ENCODE data around the gene ISLR. TPM values are rescaled to one million over a fixed set of nuclear protein-coding genes. Genes with fewer than 3 reads are reported as not detected.

Gene ISLR
- total RNA-seq, 2 donors from 2014 or later = 51.7 to 108 TPM

DNA sequence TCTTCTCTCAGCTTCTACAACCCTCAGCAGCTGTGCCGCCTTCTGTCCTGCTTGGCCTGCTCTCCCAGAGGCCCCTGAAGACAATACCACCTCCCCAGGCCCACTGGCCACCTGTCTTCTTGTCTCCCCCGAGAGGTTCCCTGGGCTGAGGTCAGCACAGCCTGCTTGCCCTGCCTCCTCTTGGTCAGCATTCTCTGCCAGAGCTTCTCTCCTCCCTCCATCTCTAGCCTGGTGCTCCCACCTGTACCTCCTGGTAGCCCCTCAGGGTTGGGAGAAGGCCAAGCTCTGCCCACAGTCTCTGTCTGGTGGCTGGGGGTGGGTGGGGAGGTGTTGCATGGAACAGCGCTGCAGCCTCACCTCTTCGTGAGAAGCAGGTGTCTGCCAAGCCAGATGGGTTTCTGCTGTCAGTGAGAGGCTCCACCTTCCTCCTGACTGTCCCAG is 5.6 kb upstream of the ISLR start:
- intact Hi-C loops (cut with DNase I) = no loop called here
- no peak for DNase-seq (ENCODE audit: low spot score)

DNA sequence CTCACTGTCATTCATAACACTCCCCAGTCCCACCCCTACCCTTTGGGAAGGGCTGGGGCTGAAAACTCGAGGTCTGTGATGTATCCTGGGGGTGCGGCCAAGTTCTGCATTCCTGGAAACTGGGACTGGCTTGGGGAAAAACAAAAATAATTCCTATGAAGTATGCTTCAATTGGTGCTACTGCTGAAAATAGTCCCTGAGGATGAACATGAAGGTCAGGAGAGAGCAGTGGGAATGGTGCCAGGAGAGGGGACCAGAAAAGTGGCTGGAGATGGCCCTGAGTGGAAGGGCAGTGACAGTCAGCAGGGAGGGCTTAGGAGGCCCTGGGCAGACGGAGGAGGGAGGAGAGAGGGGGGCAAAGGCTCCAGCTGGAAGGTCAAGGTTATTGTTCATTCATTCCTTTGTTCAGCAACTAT is 4.8 kb upstream of the ISLR start:
- DNase-seq (ENCODE audit: low spot score) = no peak
- intact Hi-C loops (cut with DNase I) = no loop called here

DNA sequence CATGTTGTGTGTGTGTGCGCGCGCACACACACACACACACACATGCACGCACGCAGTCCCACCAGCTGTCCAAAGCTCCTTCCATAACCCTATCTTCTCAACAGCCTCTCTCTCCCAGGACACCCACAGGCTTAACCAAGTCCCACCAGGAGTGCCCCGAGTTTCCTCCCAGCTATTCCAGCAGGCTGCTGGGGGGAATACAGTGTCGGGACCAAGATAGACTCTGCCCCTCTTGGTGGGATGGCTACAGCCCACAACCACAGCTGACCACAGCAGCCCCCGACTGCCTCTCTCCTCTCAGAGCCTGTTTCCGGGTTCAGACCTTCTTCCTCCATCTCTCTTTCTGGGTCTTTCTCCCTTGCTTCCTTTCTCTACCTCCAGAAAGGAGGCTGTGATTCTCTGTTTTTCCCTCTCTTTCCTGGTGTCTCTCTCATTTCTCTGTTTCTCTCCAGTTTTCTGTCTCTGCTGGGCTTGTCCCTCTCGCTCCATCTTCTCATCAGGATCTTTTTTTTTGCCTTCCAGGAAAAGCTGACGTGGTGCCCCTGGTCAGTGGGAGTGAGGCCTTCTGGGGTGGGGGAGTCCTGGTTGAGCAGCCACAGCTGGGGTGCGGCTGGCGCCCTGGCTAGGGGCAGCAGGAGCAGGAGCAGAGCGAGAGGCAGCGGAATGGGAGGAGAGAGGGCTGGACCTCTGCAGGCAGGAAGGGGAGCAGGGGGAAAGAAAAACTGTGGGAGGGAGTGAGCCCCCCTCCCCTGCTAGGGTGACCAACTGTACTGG is 3.3 kb upstream of the ISLR start:
- no peak for DNase-seq (ENCODE audit: low spot score)
- intact Hi-C loops (cut with DNase I) = loop anchor here in 1 of 2 donors (1.0 kb wide), 1 partner anchor 47 kb away; no protein-coding TSS in a partner anchor

DNA sequence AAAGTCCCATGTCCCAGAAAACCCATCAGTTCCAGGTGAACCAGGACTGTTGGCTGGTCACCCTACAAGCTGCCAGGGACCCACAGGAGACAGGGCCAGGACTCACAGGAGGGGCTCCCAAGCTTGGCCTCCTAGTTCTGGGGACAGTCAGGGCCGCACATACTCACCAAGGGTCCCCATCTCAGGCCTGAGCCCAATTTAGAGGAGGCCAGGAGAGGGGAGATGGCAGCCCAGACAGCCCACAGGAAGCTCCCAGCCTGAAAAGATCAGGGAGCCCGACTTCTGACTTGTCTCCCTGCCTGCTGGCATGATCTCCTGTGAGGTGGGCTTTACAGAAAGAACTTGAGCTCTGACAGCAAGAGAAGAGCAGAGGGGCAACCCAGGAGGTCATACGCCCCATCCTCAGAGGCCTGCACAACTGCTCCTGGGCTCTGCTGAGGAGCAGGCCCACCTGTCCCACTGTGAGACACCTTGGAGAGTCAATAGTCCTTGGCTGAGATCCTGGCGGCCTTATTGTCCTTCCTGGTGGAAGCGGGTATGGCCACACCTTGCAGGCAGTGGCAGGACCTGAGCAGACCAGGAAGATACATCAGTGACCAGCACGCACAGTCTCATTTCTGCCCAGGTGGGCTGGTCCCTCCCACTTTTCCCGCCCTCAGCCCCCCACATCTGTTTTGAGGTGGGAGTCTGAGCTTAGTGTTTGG is 2.5 kb upstream of the ISLR start:
- no peak for DNase-seq (ENCODE audit: low spot score)
- intact Hi-C loops (cut with DNase I) = loop anchor here in 1 of 2 donors (1.0 kb wide), 1 partner anchor 48 kb away; no protein-coding TSS in a partner anchor

DNA sequence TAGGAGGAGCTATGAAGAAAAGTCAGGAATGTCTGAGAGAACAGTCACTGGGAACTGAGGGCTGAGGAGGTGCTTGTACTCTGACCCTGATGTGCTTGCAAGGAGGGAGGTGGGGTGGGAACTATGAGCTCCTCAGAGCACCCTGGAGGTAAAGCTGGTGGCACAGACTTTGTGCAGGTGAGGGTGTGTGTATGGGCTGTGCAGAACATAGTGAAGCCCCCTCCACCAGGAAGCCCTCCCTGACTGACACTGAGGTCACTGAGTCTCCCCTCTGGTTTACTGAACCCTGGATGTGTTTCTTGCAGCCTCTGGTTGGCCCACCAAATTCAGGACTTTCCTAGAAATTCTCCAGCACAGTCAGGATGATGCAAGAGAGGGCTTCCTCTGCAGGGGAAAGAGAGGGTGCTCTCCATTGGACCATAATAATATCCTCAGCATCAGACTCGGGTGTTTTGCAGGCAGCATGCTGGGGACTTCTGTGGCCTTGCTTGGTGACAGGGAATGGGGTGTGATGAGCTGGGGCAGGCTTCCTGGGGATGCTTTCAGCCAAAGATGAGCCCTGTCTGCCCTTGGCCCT is 1.5 kb upstream of the ISLR start:
- DNase-seq (ENCODE audit: low spot score) = no peak
- intact Hi-C loops (cut with DNase I) = no loop called here

DNA sequence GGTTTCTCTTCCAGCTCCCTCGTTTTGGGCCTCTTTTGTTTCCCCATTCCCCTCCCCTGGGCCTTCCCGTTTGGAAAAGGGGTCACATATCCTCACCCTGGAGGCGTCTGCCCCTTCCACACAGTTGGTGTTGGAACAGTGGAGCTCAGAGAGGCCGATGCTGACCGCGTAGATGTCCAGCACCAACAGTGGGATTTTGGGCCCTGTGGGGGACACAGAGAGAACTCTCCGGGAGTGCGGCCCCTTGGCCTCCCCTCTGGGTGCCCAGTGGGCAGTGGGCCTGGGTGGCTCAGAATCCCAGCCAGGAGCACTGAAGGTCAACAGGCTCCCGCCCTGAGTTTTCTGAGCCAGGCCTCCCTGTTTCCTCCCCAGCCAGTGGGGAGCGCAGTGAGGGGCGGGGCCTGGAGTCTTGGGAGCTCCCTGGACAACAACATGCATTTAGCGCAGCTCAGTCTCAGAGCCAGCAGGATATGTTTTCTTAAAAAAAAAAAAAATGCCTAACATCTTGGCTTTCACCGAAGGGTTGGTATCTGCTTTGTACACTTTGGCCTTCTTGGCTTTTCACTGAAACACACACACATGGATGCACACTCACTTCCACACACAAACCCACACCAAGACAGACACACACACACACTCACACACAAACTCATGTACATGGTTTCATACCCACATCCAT is 670 bp upstream of the ISLR start:
- intact Hi-C loops (cut with DNase I) = no loop called here
- peak; percentile 91 for DNase-seq (ENCODE audit: low spot score)

DNA sequence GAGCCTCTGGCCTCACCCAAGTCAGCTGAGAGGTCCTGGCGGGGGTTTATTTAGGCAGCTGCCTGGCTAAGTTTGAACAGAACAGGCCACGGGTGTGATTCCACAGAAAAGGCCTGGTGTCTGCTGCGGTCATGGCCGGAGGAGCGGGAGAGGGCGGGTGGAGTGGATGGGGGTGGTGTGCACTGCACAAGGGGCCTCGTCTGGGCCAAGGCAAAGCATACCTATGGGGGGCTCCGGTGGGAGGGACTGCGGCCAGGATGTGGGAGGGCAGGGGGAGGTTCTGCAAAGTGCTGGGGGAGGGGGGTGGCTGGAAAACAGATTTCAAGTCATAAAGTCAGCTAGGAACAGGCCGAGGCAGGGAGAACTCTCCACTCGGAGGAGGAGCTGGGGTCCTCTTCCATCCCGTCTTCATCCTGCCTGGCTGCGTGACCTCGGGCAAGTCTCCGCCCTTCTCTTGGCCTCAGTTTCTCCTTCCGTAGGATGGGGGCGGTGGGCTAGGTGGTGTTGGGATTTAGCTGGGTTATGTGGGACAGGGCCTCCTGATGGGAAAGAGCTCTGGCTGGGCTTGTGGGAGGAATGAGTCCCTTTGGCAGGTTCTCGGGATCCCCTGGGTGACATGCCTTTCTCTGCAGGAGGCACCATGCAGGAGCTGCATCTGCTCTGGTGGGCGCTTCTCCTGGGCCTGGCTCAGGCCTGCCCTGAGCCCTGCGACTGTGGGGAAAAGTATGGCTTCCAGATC is 878 bp downstream of the ISLR start:
- no peak for DNase-seq (ENCODE audit: low spot score)
- intact Hi-C loops (cut with DNase I) = no loop called here

DNA sequence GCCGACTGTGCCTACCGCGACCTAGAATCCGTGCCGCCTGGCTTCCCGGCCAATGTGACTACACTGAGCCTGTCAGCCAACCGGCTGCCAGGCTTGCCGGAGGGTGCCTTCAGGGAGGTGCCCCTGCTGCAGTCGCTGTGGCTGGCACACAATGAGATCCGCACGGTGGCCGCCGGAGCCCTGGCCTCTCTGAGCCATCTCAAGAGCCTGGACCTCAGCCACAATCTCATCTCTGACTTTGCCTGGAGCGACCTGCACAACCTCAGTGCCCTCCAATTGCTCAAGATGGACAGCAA is 1.4 kb downstream of the ISLR start:
- no peak for DNase-seq (ENCODE audit: low spot score)
- intact Hi-C loops (cut with DNase I) = no loop called here

DNA sequence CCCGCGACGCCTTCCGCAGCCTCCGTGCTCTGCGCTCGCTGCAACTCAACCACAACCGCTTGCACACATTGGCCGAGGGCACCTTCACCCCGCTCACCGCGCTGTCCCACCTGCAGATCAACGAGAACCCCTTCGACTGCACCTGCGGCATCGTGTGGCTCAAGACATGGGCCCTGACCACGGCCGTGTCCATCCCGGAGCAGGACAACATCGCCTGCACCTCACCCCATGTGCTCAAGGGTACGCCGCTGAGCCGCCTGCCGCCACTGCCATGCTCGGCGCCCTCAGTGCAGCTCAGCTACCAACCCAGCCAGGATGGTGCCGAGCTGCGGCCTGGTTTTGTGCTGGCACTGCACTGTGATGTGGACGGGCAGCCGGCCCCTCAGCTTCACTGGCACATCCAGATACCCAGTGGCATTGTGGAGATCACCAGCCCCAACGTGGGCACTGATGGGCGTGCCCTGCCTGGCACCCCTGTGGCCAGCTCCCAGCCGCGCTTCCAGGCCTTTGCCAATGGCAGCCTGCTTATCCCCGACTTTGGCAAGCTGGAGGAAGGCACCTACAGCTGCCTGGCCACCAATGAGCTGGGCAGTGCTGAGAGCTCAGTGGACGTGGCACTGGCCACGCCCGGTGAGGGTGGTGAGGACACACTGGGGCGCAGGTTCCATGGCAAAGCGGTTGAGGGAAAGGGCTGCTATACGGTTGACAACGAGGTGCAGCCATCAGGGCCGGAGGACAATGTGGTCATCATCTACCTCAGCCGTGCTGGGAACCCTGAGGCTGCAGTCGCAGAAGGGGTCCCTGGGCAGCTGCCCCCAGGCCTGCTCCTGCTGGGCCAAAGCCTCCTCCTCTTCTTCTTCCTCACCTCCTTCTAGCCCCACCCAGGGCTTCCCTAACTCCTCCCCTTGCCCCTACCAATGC is 2.0 kb downstream of the ISLR start:
- intact Hi-C loops (cut with DNase I) = no loop called here
- DNase-seq (ENCODE audit: low spot score) = peak; percentile 80

DNA sequence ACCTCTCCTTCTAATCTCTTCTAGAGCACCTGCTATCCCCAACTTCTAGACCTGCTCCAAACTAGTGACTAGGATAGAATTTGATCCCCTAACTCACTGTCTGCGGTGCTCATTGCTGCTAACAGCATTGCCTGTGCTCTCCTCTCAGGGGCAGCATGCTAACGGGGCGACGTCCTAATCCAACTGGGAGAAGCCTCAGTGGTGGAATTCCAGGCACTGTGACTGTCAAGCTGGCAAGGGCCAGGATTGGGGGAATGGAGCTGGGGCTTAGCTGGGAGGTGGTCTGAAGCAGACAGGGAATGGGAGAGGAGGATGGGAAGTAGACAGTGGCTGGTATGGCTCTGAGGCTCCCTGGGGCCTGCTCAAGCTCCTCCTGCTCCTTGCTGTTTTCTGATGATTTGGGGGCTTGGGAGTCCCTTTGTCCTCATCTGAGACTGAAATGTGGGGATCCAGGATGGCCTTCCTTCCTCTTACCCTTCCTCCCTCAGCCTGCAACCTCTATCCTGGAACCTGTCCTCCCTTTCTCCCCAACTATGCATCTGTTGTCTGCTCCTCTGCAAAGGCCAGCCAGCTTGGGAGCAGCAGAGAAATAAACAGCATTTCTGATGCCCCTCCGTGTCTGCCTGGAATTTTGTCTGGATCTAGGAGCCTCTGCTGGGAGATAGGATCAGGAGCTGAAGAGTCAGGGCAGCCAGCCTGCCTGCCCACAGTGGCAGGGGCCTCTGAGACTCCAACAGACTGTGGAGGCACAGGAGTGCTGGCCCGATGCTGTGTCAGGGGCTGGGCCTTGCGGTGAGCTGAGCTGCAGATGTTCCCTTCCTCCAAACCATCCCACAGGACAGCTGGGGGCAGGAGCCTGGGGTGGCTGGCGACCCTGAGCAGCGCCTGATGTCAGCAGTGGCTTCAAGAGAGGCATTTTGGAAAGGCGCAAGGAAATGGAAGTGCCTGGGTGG is 3.0 kb downstream of the ISLR start:
- peak; percentile 58 for DNase-seq (ENCODE audit: low spot score)
- intact Hi-C loops (cut with DNase I) = no loop called here

DNA sequence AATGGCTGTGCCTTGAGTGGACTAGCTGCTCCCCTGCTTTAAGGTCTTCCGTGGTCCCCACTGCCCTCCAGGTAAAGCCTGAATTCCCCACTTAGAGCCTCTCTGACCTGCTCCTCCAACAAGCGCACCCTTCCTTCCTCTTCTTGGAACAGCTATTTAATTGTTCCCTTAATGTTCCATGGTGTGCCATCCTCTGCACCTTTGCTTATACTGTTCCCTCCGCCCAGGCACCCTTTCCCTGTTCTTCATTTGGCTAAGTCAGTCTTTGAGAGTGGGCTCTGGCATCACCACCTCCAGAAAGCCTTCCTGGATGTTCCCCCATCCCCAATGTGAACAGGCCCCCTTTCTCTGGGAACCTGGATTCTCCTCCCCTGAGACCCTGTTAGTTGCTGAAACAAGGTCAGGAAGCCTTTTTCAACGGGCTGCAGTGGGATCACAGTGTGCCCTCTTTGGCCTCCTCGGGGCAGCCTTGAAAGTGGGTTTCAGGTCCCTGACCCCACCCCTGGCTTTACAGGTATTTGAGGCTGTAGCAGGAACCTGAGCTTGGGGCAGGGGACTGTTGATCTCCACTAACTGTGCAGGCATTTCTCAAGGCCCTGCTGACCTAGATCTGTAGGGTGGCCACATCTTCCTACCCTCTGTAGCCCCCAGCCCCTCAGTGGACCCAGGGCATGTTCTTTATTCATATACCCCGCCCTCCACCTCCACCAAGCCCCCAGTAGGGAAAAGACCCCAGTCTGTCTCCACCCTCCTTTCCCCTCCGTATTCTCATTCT is 5.0 kb downstream of the ISLR start:
- peak; percentile 49 for DNase-seq (ENCODE audit: low spot score)
- intact Hi-C loops (cut with DNase I) = no loop called here

DNA sequence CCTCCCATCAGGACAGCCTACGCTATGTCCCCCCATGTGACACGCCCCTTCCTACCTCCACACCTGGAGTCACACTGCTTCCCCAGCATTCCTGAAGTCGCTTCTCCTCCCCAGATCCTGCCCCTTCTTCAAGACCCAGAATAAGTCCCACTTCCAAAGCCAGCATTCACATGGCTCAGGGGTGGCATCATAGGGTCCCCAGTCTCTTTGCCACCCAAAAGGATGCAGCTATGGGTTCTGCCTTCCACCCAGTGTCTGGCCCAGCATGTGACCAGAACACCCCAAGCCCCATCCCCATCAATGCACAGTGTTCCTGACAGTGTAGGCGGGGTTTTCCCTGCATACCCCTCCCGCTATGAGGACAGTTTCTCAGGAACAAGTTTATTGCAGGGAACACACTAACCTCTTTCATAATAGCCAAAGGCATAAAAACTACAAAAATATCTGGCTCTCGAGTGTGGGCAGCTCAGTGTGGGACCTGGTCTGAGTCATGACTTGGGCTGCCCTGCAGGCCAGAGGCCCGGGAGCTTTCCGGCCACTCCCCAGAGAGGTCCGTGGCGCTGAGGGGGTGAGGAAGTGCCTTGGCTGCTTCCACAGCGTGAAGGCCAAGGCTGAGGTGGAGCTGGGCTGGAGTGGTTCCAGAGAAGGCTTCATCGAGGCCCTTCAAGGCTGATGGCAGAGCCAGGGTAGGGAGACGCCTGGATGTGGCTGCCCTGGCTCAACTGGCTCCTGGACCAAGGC is 5.8 kb downstream of the ISLR start:
- DNase-seq (ENCODE audit: low spot score) = peak; percentile 96
- intact Hi-C loops (cut with DNase I) = no loop called here

DNA sequence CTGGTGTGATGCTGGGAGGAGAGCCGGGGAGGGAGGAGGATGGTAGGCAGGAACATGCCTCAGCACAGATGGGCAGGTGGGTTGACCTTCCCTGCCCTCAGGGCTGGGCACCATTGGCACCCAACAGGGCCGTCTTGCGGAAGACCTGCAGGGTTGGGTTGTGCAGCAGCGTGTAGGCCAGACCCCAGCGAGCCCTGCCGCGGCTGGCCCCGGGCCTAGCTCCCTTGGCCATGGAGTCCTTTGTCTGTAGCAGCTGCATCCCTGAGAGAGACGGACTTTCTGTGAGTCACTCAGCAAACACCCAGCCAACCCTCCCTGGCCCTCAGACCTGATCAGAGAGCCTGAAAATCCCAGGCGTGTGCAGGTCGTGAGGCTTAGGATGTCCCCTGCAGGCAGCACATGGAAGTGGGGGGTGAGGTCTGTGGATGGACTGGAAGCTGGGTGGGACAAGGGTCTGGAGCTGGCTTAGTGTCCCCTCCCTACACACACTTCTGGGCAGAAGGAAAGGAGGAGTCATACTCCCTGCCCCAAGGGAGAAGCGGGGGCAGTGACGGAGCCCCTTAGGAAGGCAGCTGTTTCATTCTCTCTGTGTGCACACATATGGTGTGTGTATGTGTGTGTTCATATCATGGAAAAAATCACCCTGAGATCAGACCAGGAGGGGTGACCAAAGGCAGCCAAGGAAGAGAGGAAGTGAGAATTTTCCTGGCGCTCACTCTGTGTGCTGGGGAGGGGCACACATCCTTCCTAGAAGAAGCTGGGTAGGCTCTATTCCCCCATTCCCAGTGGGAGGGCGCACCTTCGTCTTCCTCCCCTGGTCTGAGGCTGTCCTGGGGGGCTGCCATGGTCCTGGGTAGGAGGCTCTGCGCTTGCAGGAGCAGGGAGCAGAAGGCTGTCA is 6.7 kb downstream of the ISLR start:
- peak; percentile 88 for DNase-seq (ENCODE audit: low spot score)
- intact Hi-C loops (cut with DNase I) = no loop called here

DNA sequence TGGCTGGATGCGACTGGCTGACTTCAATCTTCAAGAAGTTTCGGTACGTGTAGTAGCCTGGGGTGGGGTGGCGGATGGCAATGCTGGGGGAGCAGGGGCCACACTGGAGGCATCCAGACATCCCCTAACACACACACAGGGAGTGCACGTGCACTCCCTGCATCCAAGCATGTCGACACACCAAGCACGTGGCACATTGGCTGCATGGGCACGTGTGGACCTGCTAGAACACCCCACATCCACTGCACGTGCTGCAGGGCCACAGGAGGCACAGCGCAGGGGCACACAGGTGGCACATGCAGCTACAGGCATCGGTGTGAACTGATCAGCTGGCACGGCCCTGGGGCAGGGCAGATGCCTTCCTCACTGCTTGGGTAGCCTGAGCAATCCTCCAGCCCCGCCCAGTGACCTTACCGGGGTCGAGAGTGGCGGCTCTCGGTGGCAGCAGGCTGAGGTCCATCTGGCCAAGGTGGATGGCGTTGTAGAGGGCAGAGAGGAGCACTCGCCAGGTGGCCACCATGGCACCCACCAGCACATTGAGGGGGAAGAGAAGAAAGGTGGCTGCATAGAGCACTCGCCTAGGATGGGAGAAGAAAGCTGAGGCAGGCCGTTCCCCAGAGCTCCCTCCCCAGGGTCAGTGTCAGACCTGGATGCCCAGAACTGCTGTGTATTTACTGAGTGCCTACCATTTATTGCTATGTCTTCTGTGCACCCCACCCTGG is 7.5 kb downstream of the ISLR start:
- intact Hi-C loops (cut with DNase I) = no loop called here
- DNase-seq (ENCODE audit: low spot score) = peak; percentile 75

Data from posterior vena cava (tissue), 2 donors.